CD14-positive monocyte (primary cell): ENCODE measurements around the gene SERPINB13. TPM values are rescaled to one million over a fixed set of nuclear protein-coding genes. Genes with fewer than 3 reads are reported as not detected.

ENCODE experiments used
- DNase-seq, 3 donors: peaks; one replicate each; pipeline ENCODE4 v3.0.0-alpha.2; 2011 to 2022
- H2AFZ ChIP-seq: 2 replicates; pipeline ENCODE4 v1.6.0; 2012; ENCODE audit warnings: mild to moderate bottlenecking, low read depth, low read length, inconsistent platforms; ENCODE audit not compliant: insufficient read depth, poor library complexity, severe bottlenecking
- H3K27ac ChIP-seq, 2 donors: 1 replicate in 1 of 2; 2 replicates in 1 of 2; pipeline ENCODE4 v1.5.1; 2012 to 2013; ENCODE audit warnings: low read length in 2 of 2, control low read depth in 1 of 2, inconsistent platforms in 1 of 2, low read depth in 1 of 2, mild to moderate bottlenecking in 1 of 2
- H3K27me3 ChIP-seq, 2 donors: one replicate each; pipeline versions ENCODE4 v1.6.0 to v1.6.1; 2011 to 2013; ENCODE audit warnings: low read length in 2 of 2; ENCODE audit not compliant: control insufficient read depth in 2 of 2, insufficient read depth in 2 of 2
- H3K36me3 ChIP-seq, 2 donors: replicated peaks in 1 of 2; 1 replicate in 1 of 2; 2 replicates in 1 of 2; pipeline versions ENCODE4 v1.5.1 to v1.6.1; 2012 to 2013; ENCODE audit warnings: low read length in 2 of 2, control low read depth in 1 of 2, inconsistent platforms in 1 of 2, mild to moderate bottlenecking in 1 of 2; ENCODE audit not compliant: insufficient read depth in 2 of 2, control insufficient read depth in 1 of 2
- H3K4me1 ChIP-seq, 2 donors: 1 replicate in 1 of 2; 2 replicates in 1 of 2; pipeline versions ENCODE4 v1.5.1 to v1.6.1; 2012 to 2013; ENCODE audit warnings: low read length in 2 of 2, control low read depth in 1 of 2, inconsistent platforms in 1 of 2, mild to moderate bottlenecking in 1 of 2, moderate library complexity in 1 of 2; ENCODE audit not compliant: insufficient read depth in 2 of 2, control insufficient read depth in 1 of 2
- H3K4me2 ChIP-seq: replicated peaks from 2 replicates; pipeline ENCODE3; 2012; ENCODE audit warnings: low read length, moderate library complexity, mild to moderate bottlenecking; ENCODE audit not compliant: poor library complexity, severe bottlenecking; ENCODE audit errors: extremely low read depth
- H3K4me3 ChIP-seq, 3 experiments: fragments of 200-600 bp in 1 of 3; sonication (generic) in 1 of 3; replicated peaks in 1 of 3; 1 replicate in 2 of 3; 2 replicates in 1 of 3; pipeline ENCODE4 v1.5.1; 2011 to 2013; ENCODE audit warnings: low read length in 3 of 3, mild to moderate bottlenecking in 3 of 3, control low read depth in 2 of 3, low read depth in 2 of 3, inconsistent platforms in 1 of 3, moderate library complexity in 1 of 3
- H3K79me2 ChIP-seq: 2 replicates; pipeline ENCODE4 v1.6.0; 2012; ENCODE audit warnings: mild to moderate bottlenecking, control low read depth, inconsistent platforms, low read length, moderate library complexity; ENCODE audit not compliant: insufficient read depth
- H3K9ac ChIP-seq: 2 replicates; pipeline ENCODE4 v1.6.0; 2017; ENCODE audit warnings: low read length, mild to moderate bottlenecking; ENCODE audit not compliant: insufficient read depth, poor library complexity, severe bottlenecking
- H3K9me3 ChIP-seq, 2 donors: replicated peaks in 1 of 2; 1 replicate in 1 of 2; 2 replicates in 1 of 2; pipeline versions ENCODE4 v1.5.1 to v1.6.1; 2012 to 2013; ENCODE audit warnings: low read length in 2 of 2, control low read depth in 1 of 2; ENCODE audit not compliant: control insufficient read depth in 1 of 2, insufficient read depth in 1 of 2
- H4K20me1 ChIP-seq: 2 replicates; pipeline ENCODE4 v1.6.0; 2012; ENCODE audit warnings: mild to moderate bottlenecking, low read length, control low read depth, moderate library complexity; ENCODE audit not compliant: insufficient read depth
- H3K27ac Mint-ChIP-seq, 7 donors: one replicate each; pipeline ENCODE4 v1.8.0; 2020; ENCODE audit warnings: mild to moderate bottlenecking in 7 of 7, mixed read lengths in 7 of 7, moderate library complexity in 6 of 7, inconsistent platforms in 2 of 7
- H3K27me3 Mint-ChIP-seq, 3 donors: one replicate each; pipeline ENCODE4 v1.8.0; 2021 to 2022; ENCODE audit warnings: low read depth in 3 of 3, mild to moderate bottlenecking in 3 of 3, mixed read lengths in 3 of 3, moderate library complexity in 3 of 3, inconsistent platforms in 1 of 3
- H3K36me3 Mint-ChIP-seq, 2 donors: one replicate each; pipeline ENCODE4 v1.8.0; 2020; ENCODE audit warnings: mixed read lengths in 2 of 2, inconsistent platforms in 1 of 2, mild to moderate bottlenecking in 1 of 2
- H3K4me1 Mint-ChIP-seq: one replicate; pipeline ENCODE4 v1.8.0; 2020; ENCODE audit warnings: mild to moderate bottlenecking, mixed read lengths
- H3K4me3 Mint-ChIP-seq, 2 donors: one replicate each; pipeline ENCODE4 v1.8.0; 2020; ENCODE audit warnings: mild to moderate bottlenecking in 2 of 2, mixed read lengths in 2 of 2, moderate library complexity in 1 of 2
- H3K9me3 Mint-ChIP-seq, 7 donors: one replicate each; pipeline ENCODE4 v1.8.0; 2020 to 2022; ENCODE audit warnings: mixed read lengths in 7 of 7, mild to moderate bottlenecking in 6 of 7, moderate library complexity in 6 of 7, inconsistent platforms in 2 of 7
- CTCF ChIP-seq: fragments of 200-600 bp; IDR thresholded peaks from one replicate; pipeline ENCODE4 v1.8.0; 2022; ENCODE audit warnings: antibody characterized with exemption, mild to moderate bottlenecking
- WGBS: methylation state at CpG from one replicate; pipeline ENCODE4 v1.1.5; 2013; ENCODE audit warnings: missing lambda C conversion rate; ENCODE audit not compliant: insufficient coverage; 5-methylcytosine and 5-hydroxymethylcytosine counted together
- intact Hi-C, 2 donors: fragments of 100-400 bp; cut with micrococcal nuclease; formaldehyde crosslinking; loops; one replicate each; pipeline versions ENCODE4 v1.15.0 to v1.15.1; 2023
- polyA plus RNA-seq, 3 donors: library from polyadenylated mRNA; depleted of rRNA in 1 of 3; unstranded in 2 of 3; stranded (reverse) in 1 of 3; fragments of 300-500 nt in 2 of 3; fragments of >200 nt in 1 of 3; fragmentation: Illumina TruSeq in 2 of 3; gene quantifications; 1 replicate in 2 of 3; 2 replicates in 1 of 3; pipeline ENCODE4 v1.2.3, GENCODE V29; 2012 to 2021

SERPINB13 gene
- polyA plus RNA-seq, 3 donors, result not detected

GRCh38 chr18:63545000-63545399 lies 42.1 kb upstream of the SERPINB13 start:
- Mint-ChIP-seq H3K36me3 (no peaks in the 10 kb centered on the region), H3K27me3 (peaks cover 3 to 6% (median 4%) of the 10 kb centered on the region in 3 donors), H3K9me3 (no peaks in the 10 kb centered on the region), H3K4me1 (no peaks in the 10 kb centered on the region), H3K27ac (no peak overlapping the region), H3K4me3 (no peak overlapping the region)
- H3K79me2 ChIP-seq, result no peaks in the 10 kb centered on the region
- TF ChIP-seq CTCF, result no peak
- H3K4me3 ChIP-seq, result no peak overlapping the region
- no peak overlapping the region for H3K9ac ChIP-seq
- intact Hi-C loops, result no loop called here
- no peaks in the 10 kb centered on the region for H3K27me3 ChIP-seq
- no peaks in the 10 kb centered on the region for H3K4me1 ChIP-seq
- H3K4me2 ChIP-seq, result no peak overlapping the region
- WGBS, result no CpG with 5 or more reads among the region's 3 CpGs
- no peak overlapping the region for H3K27ac ChIP-seq
- no peaks in the 10 kb centered on the region for H4K20me1 ChIP-seq
- no peaks in the 10 kb centered on the region for H3K36me3 ChIP-seq
- no peak overlapping the region for H2AFZ ChIP-seq
- no peaks in the 10 kb centered on the region for H3K9me3 ChIP-seq
- DNase-seq, result no peak

- H3K36me3 Mint-ChIP-seq, result no peaks in the 10 kb centered on the region
- H3K79me2 ChIP-seq, result no peaks in the 10 kb centered on the region
- TF ChIP-seq CTCF, result no peak
- H3K36me3 ChIP-seq, result no peaks in the 10 kb centered on the region
- H3K4me3 ChIP-seq, result no peak overlapping the region
- no peak overlapping the region for H3K27ac ChIP-seq
- H3K4me1 ChIP-seq, result peaks cover 14 to 15% of the 10 kb centered on the region in 2 donors
- intact Hi-C loops, result no loop called here
- peaks cover 0 to 3% (median 2%) of the 10 kb centered on the region in 3 donors for H3K27me3 Mint-ChIP-seq
- H3K9me3 Mint-ChIP-seq, result no peaks in the 10 kb centered on the region
- H3K4me3 Mint-ChIP-seq, result no peak overlapping the region
- H3K4me1 Mint-ChIP-seq, result peaks cover 11% of the 10 kb centered on the region
- no peak overlapping the region for H3K9ac ChIP-seq
- no peaks in the 10 kb centered on the region for H3K27me3 ChIP-seq
- no peak for DNase-seq
- no CpG with 5 or more reads among the region's 1 CpG for WGBS
- no peak overlapping the region for H3K4me2 ChIP-seq
- H4K20me1 ChIP-seq, result no peaks in the 10 kb centered on the region
- no peak overlapping the region for H2AFZ ChIP-seq
- H3K27ac Mint-ChIP-seq, result no peak overlapping the region
- no peaks in the 10 kb centered on the region for H3K9me3 ChIP-seq
Measured at GRCh38 chr18:63550068-63550467, 37.1 kb upstream of the SERPINB13 start.
